HepG2 (cell line): ENCODE measurements around the gene HDGFL2. TPM values are rescaled to one million over a fixed set of nuclear protein-coding genes. Genes with fewer than 3 reads are reported as not detected.

ENCODE experiments used
- ATF1 ChIP-seq: IDR thresholded peaks from 2 replicates; pipeline ENCODE4 v1.6.1; 2016; ENCODE audit warnings: mild to moderate bottlenecking, control low read depth
- CBX2 ChIP-seq, 2 experiments: fragments of 200-600 bp in 1 of 2; sonication (generic); formaldehyde crosslinking in 1 of 2; IDR thresholded peaks; 2 replicates each; pipeline versions ENCODE4 v1.7.0 to v1.8.1; 2018 to 2022; ENCODE audit warnings: low read depth in 2 of 2, low read length in 1 of 2, mild to moderate bottlenecking in 1 of 2, missing genetic modification reagents in 1 of 2
- GABPB1 ChIP-seq: IDR thresholded peaks from 2 replicates; pipeline ENCODE4 v1.6.1; 2016; ENCODE audit warnings: mild to moderate bottlenecking, missing genetic modification reagents, moderate library complexity, missing compliant biosample characterization
- HNRNPL ChIP-seq: fragments of 200-400 bp; formaldehyde crosslinking; IDR thresholded peaks from 2 replicates; pipeline ENCODE4 v1.6.1; 2017; ENCODE audit warnings: mild to moderate bottlenecking, low read depth, low read length
- JUND ChIP-seq: sonication (generic); formaldehyde crosslinking; IDR thresholded peaks from 2 replicates; pipeline ENCODE4 v1.8.0; 2022; ENCODE audit warnings: mild to moderate bottlenecking, missing genetic modification reagents
- KLF15 ChIP-seq: sonication (generic); formaldehyde crosslinking; IDR thresholded peaks from 2 replicates; pipeline ENCODE4 v1.8.1; 2023; ENCODE audit warnings: borderline replicate concordance, mild to moderate bottlenecking, inconsistent platforms, missing genetic modification reagents, mixed read lengths
- NCOA5 ChIP-seq: sonication (generic); formaldehyde crosslinking; IDR thresholded peaks from 2 replicates; pipeline ENCODE4 v1.4.0; 2020; ENCODE audit warnings: missing genetic modification reagents
- NFKB2 ChIP-seq: sonication (generic); formaldehyde crosslinking; IDR thresholded peaks from 2 replicates; pipeline ENCODE4 v1.4.0; 2020; ENCODE audit warnings: missing genetic modification reagents, borderline replicate concordance
- PITX1 ChIP-seq: sonication (generic); formaldehyde crosslinking; IDR thresholded peaks from 2 replicates; pipeline ENCODE4 v1.5.1; 2020; ENCODE audit warnings: mild to moderate bottlenecking, missing genetic modification reagents
- SRSF4 ChIP-seq: fragments of 200-400 bp; formaldehyde crosslinking; IDR thresholded peaks from one replicate; pipeline ENCODE4 v1.6.1; 2018; ENCODE audit warnings: mild to moderate bottlenecking, low read depth, low read length, moderate library complexity; ENCODE audit not compliant: poor library complexity, severe bottlenecking
- TGIF2 ChIP-seq: IDR thresholded peaks from 2 replicates; pipeline ENCODE4 v1.6.1; 2016; ENCODE audit warnings: control low read depth, missing compliant biosample characterization
- ZBTB7B ChIP-seq: sonication (generic); formaldehyde crosslinking; IDR thresholded peaks from 2 replicates; pipeline ENCODE4 v1.4.0; 2020; ENCODE audit warnings: missing genetic modification reagents
- ZMYM2 ChIP-seq: sonication (generic); formaldehyde crosslinking; IDR thresholded peaks from 2 replicates; pipeline ENCODE4 v1.8.0; 2022; ENCODE audit warnings: mild to moderate bottlenecking, missing genetic modification reagents
- ZNF484 ChIP-seq: sonication (generic); formaldehyde crosslinking; IDR thresholded peaks from 2 replicates; pipeline ENCODE4 v1.5.1; 2020; ENCODE audit warnings: mild to moderate bottlenecking, low read depth, missing genetic modification reagents, borderline replicate concordance
- ZNF558 ChIP-seq: sonication (generic); formaldehyde crosslinking; IDR thresholded peaks from 2 replicates; pipeline ENCODE4 v1.9.0; 2022; ENCODE audit warnings: mild to moderate bottlenecking, missing genetic modification reagents, borderline replicate concordance
- ZNF670 ChIP-seq: sonication (generic); formaldehyde crosslinking; IDR thresholded peaks from 2 replicates; pipeline ENCODE4 v1.8.0; 2022; ENCODE audit warnings: mild to moderate bottlenecking, missing genetic modification reagents, borderline replicate concordance
- ZNF772 ChIP-seq: sonication (generic); formaldehyde crosslinking; IDR thresholded peaks from 2 replicates; pipeline ENCODE4 v1.5.0; 2020; ENCODE audit warnings: mild to moderate bottlenecking, missing genetic modification reagents
- ZNF773 ChIP-seq: sonication (generic); formaldehyde crosslinking; IDR thresholded peaks from 2 replicates; pipeline ENCODE4 v1.4.0; 2020; ENCODE audit warnings: missing genetic modification reagents, borderline replicate concordance
- polyA plus RNA-seq, 8 experiments: library from polyadenylated mRNA; depleted of rRNA in 3 of 8; stranded (reverse) in 7 of 8; unstranded in 1 of 8; fragments of >200 nt; fragmentation: Illumina TruSeq in 4 of 8; extraction: Trizol in 4 of 8; gene quantifications; 2 replicates each; pipeline versions ENCODE4 v1.2.1 to v1.2.3, GENCODE V29; 2011 to 2016; ENCODE audit warnings: low read depth in 4 of 8, missing spikeins in 1 of 8, mixed read lengths in 1 of 8; ENCODE audit not compliant: insufficient read depth in 1 of 8
- total RNA-seq, 5 experiments: library from RNA; depleted of rRNA; stranded (reverse); fragments of >200 nt; fragmentation: Illumina TruSeq; extraction: Trizol; gene quantifications; 2 replicates each; pipeline ENCODE4 v1.2.3, GENCODE V29; 2016; ENCODE audit warnings: low read depth in 1 of 5
- TF ChIP-seq, protein P1 (sequence below): sonication (generic); formaldehyde crosslinking; IDR thresholded peaks from 2 replicates; pipeline ENCODE4 v1.4.0; 2020; ENCODE audit warnings: missing genetic modification reagents
- TF ChIP-seq, protein P2 (sequence below): IDR thresholded peaks from 2 replicates; pipeline ENCODE4 v1.6.1; 2016; ENCODE audit warnings: missing biosample characterization, missing genetic modification reagents, low read depth
- TF ChIP-seq, protein P3 (sequence below): sonication (generic); formaldehyde crosslinking; IDR thresholded peaks from 2 replicates; pipeline ENCODE4 v1.5.0; 2020; ENCODE audit warnings: mild to moderate bottlenecking, missing genetic modification reagents

The HDGFL2 gene
- total and polyA plus RNA-seq, 2 of the 13 experiments (the other 11 are each of a cell fraction or from before 2014, with no cell fraction given), result 20.0 to 51.1 TPM

DNA sequence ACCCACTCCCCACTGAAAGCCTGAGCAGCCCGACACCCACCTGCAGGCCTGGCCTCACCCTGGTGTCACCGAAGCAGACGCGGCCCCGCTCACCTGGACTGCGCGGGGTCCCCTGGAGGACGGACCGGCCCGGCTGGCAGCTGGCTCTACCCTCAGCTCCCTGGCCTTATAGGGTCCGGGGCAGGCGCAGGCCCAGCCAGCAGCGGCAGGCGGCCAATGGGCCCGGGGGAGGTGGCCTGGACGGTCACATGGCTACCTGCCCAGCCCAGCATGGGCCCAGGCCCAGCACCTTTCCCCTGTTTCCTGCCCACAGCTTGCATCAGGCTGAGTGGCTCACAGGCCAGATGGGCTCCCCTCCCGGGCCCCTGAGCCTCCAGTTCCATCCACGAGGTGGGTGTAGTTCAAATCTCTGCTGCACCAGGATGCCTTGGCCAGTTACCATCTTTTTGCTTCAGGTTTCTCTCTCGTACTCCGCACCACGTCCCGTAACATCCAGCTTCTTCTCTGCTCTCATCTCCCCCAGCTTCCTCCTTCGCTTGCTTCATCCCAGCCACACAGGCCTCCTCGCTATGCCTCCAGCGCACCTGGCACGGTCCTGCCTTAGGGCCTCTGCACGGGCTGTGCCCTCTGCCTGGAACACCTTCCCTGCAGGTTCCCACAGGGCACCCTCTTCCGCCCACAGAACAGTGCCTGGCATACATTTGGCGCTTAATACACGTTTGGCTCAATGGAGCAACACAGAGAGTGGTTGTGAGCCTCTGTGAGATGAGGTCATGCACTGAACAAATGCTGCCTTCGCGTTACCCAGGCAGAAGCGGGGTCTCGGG is 46.5 kb downstream of the HDGFL2 start, which contains the start of gene PLIN4 (continued):
- TF ChIP-seq GABPB1 (CRISPR knock-in tag) (peak; percentile 71; the same call in 1 of the 2 replicates), PITX1 (CRISPR knock-in tag) (0 out of 2 replicates have a peak, but pooled peaks have one; percentile 32), KLF15 (CRISPR knock-in tag) (no peak), NCOA5 (CRISPR knock-in tag) (no peak), ZNF558 (CRISPR knock-in tag) (no peak), JUND (CRISPR knock-in tag) (no peak), NFKB2 (CRISPR knock-in tag) (no peak), ZNF670 (CRISPR knock-in tag) (no peak), ZBTB7B (CRISPR knock-in tag) (peak; percentile 13; the same call in 1 of the 2 replicates), ZNF773 (CRISPR knock-in tag) (peak; percentile 33; the same call in 1 of the 2 replicates), ZNF772 (CRISPR knock-in tag) (0 out of 2 replicates have a peak, but pooled peaks have one; percentile 27), CBX2 (IDR thresholded peaks at IDR 0.05; ENCODE audit: low read depth, low read length) (no peak), CBX2 (CRISPR knock-in tag; IDR thresholded peaks at IDR 0.05; ENCODE audit: low read depth) (no peak), ZNF484 (CRISPR knock-in tag) (no peak), TGIF2 (no peak), SRSF4 (no peak), HNRNPL (no peak), ATF1 (no peak), ZMYM2 (CRISPR knock-in tag) (no peak)
- TF ChIP-seq, protein P1, sequence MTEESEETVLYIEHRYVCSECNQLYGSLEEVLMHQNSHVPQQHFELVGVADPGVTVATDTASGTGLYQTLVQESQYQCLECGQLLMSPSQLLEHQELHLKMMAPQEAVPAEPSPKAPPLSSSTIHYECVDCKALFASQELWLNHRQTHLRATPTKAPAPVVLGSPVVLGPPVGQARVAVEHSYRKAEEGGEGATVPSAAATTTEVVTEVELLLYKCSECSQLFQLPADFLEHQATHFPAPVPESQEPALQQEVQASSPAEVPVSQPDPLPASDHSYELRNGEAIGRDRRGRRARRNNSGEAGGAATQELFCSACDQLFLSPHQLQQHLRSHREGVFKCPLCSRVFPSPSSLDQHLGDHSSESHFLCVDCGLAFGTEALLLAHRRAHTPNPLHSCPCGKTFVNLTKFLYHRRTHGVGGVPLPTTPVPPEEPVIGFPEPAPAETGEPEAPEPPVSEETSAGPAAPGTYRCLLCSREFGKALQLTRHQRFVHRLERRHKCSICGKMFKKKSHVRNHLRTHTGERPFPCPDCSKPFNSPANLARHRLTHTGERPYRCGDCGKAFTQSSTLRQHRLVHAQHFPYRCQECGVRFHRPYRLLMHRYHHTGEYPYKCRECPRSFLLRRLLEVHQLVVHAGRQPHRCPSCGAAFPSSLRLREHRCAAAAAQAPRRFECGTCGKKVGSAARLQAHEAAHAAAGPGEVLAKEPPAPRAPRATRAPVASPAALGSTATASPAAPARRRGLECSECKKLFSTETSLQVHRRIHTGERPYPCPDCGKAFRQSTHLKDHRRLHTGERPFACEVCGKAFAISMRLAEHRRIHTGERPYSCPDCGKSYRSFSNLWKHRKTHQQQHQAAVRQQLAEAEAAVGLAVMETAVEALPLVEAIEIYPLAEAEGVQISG (CRISPR knock-in tag), result peak; percentile 29; the same call in 1 of the 2 replicates
- TF ChIP-seq, protein P2, sequence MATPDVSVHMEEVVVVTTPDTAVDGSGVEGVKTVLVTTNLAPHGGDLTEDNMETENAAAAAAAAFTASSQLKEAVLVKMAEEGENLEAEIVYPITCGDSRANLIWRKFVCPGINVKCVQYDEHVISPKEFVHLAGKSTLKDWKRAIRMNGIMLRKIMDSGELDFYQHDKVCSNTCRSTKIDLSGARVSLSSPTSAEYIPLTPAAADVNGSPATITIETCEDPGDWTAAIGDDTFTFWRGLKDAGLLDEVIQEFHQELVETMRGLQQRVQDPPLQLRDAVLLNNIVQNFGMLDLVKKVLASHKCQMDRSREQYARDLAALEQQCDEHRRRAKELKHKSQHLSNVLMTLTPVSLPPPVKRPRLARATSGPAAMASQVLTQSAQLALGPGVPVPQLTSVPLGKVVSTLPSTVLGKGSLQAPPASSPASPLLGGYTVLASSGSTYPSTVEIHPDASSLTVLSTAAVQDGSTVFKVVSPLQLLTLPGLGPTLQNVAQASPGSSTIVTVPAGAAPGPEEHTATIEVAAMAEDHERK (CRISPR knock-in tag), result no peak
- TF ChIP-seq, protein P3, sequence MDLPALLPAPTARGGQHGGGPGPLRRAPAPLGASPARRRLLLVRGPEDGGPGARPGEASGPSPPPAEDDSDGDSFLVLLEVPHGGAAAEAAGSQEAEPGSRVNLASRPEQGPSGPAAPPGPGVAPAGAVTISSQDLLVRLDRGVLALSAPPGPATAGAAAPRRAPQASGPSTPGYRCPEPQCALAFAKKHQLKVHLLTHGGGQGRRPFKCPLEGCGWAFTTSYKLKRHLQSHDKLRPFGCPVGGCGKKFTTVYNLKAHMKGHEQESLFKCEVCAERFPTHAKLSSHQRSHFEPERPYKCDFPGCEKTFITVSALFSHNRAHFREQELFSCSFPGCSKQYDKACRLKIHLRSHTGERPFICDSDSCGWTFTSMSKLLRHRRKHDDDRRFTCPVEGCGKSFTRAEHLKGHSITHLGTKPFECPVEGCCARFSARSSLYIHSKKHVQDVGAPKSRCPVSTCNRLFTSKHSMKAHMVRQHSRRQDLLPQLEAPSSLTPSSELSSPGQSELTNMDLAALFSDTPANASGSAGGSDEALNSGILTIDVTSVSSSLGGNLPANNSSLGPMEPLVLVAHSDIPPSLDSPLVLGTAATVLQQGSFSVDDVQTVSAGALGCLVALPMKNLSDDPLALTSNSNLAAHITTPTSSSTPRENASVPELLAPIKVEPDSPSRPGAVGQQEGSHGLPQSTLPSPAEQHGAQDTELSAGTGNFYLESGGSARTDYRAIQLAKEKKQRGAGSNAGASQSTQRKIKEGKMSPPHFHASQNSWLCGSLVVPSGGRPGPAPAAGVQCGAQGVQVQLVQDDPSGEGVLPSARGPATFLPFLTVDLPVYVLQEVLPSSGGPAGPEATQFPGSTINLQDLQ, result no peak
